Thyroid gland (tissue), 4 donors: ENCODE data around the gene USP9X.

Experiments
- CTCF ChIP-seq, 6 experiments: fragments of 200-600 bp in 3 of 6; fragments of 450-650 bp in 3 of 6; sonication (generic) in 3 of 6; IDR thresholded peaks; one replicate each; pipeline ENCODE4 v1.5.1; 2016 to 2019; ENCODE audit warnings: antibody characterized with exemption in 6 of 6, mild to moderate bottlenecking in 2 of 6, inconsistent platforms in 1 of 6, moderate library complexity in 1 of 6
- POLR2A ChIP-seq, 2 donors: fragments of 450-650 bp; IDR thresholded peaks; one replicate each; pipeline ENCODE4 v1.6.1; 2017; ENCODE audit warnings: antibody characterized with exemption in 2 of 2, mild to moderate bottlenecking in 2 of 2, moderate library complexity in 1 of 2

GRCh38 chrX:41250867-41251266 is 165.6 kb downstream of the USP9X start:
- TF ChIP-seq CTCF (IDR thresholded peaks at IDR 0.05) (no peak), POLR2A (IDR thresholded peaks at IDR 0.05) (no peak)
